SIG-M5 treated with dmso at 0.1 percent for 504 hours (cell line): Measurements from ENCODE around the gene SELPLG.
"Not testable (repeated sequence)": the region's sequence is repeated elsewhere in the genome, so short reads cannot be mapped to it uniquely, and the experiment has no call there.

Experiments used
- DNase-seq: peaks from one replicate; lab custom pipeline; 2025; ENCODE audit not compliant: unreplicated experiment; lab: John Stamatoyannopoulos, UW

Gene SELPLG

GRCh38 chr12:108575199-108575912 is 58.3 kb downstream of the SELPLG start:
- DNase-seq: no peak

- not testable (repeated sequence) for DNase-seq
Measured at GRCh38 chr12:108574276-108574675, 59.4 kb downstream of the SELPLG start.

GRCh38 chr12:108573317-108573716 is 60.4 kb downstream of the SELPLG start:
- no peak for DNase-seq

GRCh38 chr12:108572166-108572790 is 61.4 kb downstream of the SELPLG start:
- no peak for DNase-seq
